Measurements from ENCODE around the gene TUBG1. TPM values are rescaled to one million over a fixed set of nuclear protein-coding genes. Genes with fewer than 3 reads are reported as not detected.

TUBG1 gene
- total and polyA plus RNA-seq, 2 of the 4 experiments (the other 2 are of a cell fraction) = 38.9 to 94.5 TPM

- ChIA-PET CTCF (interaction anchor here (0.6 kb wide), 1 partner anchor 23 kb away, joined by 4 read pairs; no protein-coding TSS in a partner anchor), POLR2A (ENCODE audit: unreplicated experiment) (no interaction called here)
- no TSS peak for BruUV-seq (replicated peaks)
- Histone ChIP-seq H3K27ac (ENCODE audit: insufficient read depth, low read length) (no peak overlapping the region), H3K27me3 (ENCODE audit: control insufficient read depth, insufficient read depth, low read length) (no peaks in the 10 kb centered on the region), H2AK9ac (replicated peaks; ENCODE audit: low read depth, low read length, poor library complexity) (no peak overlapping the region), H3K56ac (ENCODE audit: extremely low read depth, insufficient read depth, low read length) (no peak overlapping the region), H3K79me1 (ENCODE audit: low read depth in 1 of 2, low read length in 2 of 2) (peaks cover 4 to 29% of the 10 kb centered on the region in 2 experiments; a peak in 3 of 4 replicates), H2BK15ac (ENCODE audit: low read depth, low read length) (no peak overlapping the region), H3K23ac (ENCODE audit: low read depth, low read length) (no peak overlapping the region), H3K18ac (ENCODE audit: low read depth, low read length) (no peak overlapping the region), H3K14ac (replicated peaks; ENCODE audit: low read depth, low read length) (no peak overlapping the region), H3K9me1 (ENCODE audit: insufficient read depth, low read length) (no peaks in the 10 kb centered on the region; the same call in 1 of the 2 replicates), H3K4me1 (ENCODE audit: control insufficient read depth, insufficient read depth, low read length) (no peaks in the 10 kb centered on the region), H4K5ac (ENCODE audit: low read depth, low read length) (no peak overlapping the region), H3K4ac (ENCODE audit: low read depth, low read length) (no peak overlapping the region), H3K9me3 (ENCODE audit: control insufficient read depth, insufficient read depth, low read length) (no peaks in the 10 kb centered on the region), H3K9ac (ENCODE audit: low read depth, low read length) (no peak overlapping the region), H2AFZ (replicated peaks; ENCODE audit: low read length, poor library complexity) (no peak overlapping the region), H2BK120ac (ENCODE audit: low read depth, low read length) (no peak overlapping the region), H3K4me2 (ENCODE audit: low read depth, low read length) (no peak overlapping the region), H3K4me3 (ENCODE audit: insufficient read depth, low read depth, low read length) (no peak overlapping the region), H2BK5ac (ENCODE audit: low read depth, low read length, poor library complexity, severe bottlenecking) (no peak overlapping the region), H2AK5ac (ENCODE audit: low read depth, low read length) (no peak overlapping the region), H3K36me3 (ENCODE audit: control insufficient read depth, insufficient read depth, low read length) (peaks cover 43% of the 10 kb centered on the region), H4K8ac (ENCODE audit: low read depth in 2 of 2, low read length in 2 of 2) (no peak overlapping the region), H4K20me1 (ENCODE audit: insufficient read depth, low read length) (peaks cover 12% of the 10 kb centered on the region; the same call in 1 of the 2 replicates), H4K91ac (ENCODE audit: insufficient read depth, low read depth, low read length) (no peak overlapping the region), H2BK20ac (ENCODE audit: low read depth, low read length) (no peak overlapping the region)
- in situ Hi-C loops (cut with MboI; ENCODE audit: low sequenced_read_pairs) = no loop called here
- dilution Hi-C loops (cut with HindIII; ENCODE audit: low sequenced_read_pairs, unreplicated experiment) = no loop called here
- intact Hi-C loops (cut with micrococcal nuclease) = no loop called here
- no CpG with 5 or more reads among the region's 2 CpGs for WGBS, 2 experiments (ENCODE audit: extremely low coverage in 2 of 2, insufficient read length in 1 of 2)
- no peak for ATAC-seq (ENCODE audit: low read depth)
- no peak for DNase-seq
- no peak for TF ChIP-seq ELK1 (IDR thresholded peaks at IDR 0.05; ENCODE audit: borderline replicate concordance, low read depth, low read length)
Measured at GRCh38 chr17:42590886-42591285, 18.6 kb upstream of the TUBG1 start.
